B cell (primary cell): ENCODE data around the gene NACAD. TPM values are rescaled to one million over a fixed set of nuclear protein-coding genes. Genes with fewer than 3 reads are reported as not detected.

Source experiments
- ATAC-seq: fragments of 200-7000 bp; cut with Tn5 transposase; one replicate; pipeline ENCODE4 v1.10.0; 2021; ENCODE audit warnings: low read depth, mild to moderate bottlenecking, moderate number of reproducible peaks, moderate library complexity
- CTCF ChIA-PET: fragments of 350-600 bp; sonication (Branson Sonifier 250); formaldehyde crosslinking; loops from one replicate; lab custom pipeline; 2021; ENCODE audit warnings: antibody characterized with exemption, inconsistent platforms; lab: Charles Lee
- POLR2A ChIA-PET: fragments of 350-600 bp; sonication (Branson Sonifier 250); formaldehyde crosslinking; loops from one replicate; lab custom pipeline; 2021; ENCODE audit warnings: antibody characterized with exemption; lab: Charles Lee
- DNase-seq: peaks from one replicate; pipeline ENCODE4 v3.0.0; 2013
- H2AFZ ChIP-seq: 2 replicates; pipeline ENCODE4 v1.6.1; 2012; ENCODE audit warnings: mild to moderate bottlenecking, low read depth, low read length; ENCODE audit not compliant: insufficient read depth, poor library complexity, severe bottlenecking
- H3K27ac ChIP-seq, 2 donors: 1 replicate in 1 of 2; 2 replicates in 1 of 2; pipeline ENCODE4 v1.5.1; 2012 to 2013; ENCODE audit warnings: low read length in 2 of 2, mild to moderate bottlenecking in 2 of 2, moderate library complexity in 1 of 2
- H3K27me3 ChIP-seq, 4 experiments: fragments of 200-600 bp in 1 of 4; sonication (generic) in 1 of 4; replicated peaks in 1 of 4; 1 replicate in 2 of 4; 2 replicates in 2 of 4; pipeline versions ENCODE4 v1.6.1 to v1.7.0; 2013 to 2016; ENCODE audit warnings: low read length in 3 of 4, mild to moderate bottlenecking in 2 of 4, mixed read lengths in 1 of 4, moderate library complexity in 1 of 4; ENCODE audit not compliant: insufficient read depth in 4 of 4, control insufficient read depth in 3 of 4; ENCODE audit errors: control extremely low read depth in 1 of 4
- H3K36me3 ChIP-seq, 2 experiments: replicated peaks in 1 of 2; 1 replicate in 1 of 2; 2 replicates in 1 of 2; pipeline versions ENCODE4 v1.6.1 to v1.7.1; 2013; ENCODE audit warnings: low read length in 1 of 2; ENCODE audit not compliant: insufficient read depth in 2 of 2, control insufficient read depth in 1 of 2; ENCODE audit errors: control extremely low read depth in 1 of 2, extremely low read depth in 1 of 2
- H3K4me1 ChIP-seq, 2 donors: fragments of 200-600 bp in 1 of 2; sonication (generic) in 1 of 2; 1 replicate in 1 of 2; 2 replicates in 1 of 2; pipeline versions ENCODE4 v1.5.1 to v1.6.1; 2013 to 2017; ENCODE audit warnings: low read length in 2 of 2; ENCODE audit not compliant: control insufficient read depth in 2 of 2, insufficient read depth in 2 of 2
- H3K4me2 ChIP-seq: replicated peaks from 2 replicates; pipeline ENCODE3; 2012; ENCODE audit warnings: mild to moderate bottlenecking, low read depth, low read length; ENCODE audit not compliant: poor library complexity, severe bottlenecking
- H3K4me3 ChIP-seq, 5 experiments: fragments of 200-600 bp in 1 of 5; sonication (generic) in 1 of 5; 1 replicate in 3 of 5; 2 replicates in 2 of 5; pipeline versions ENCODE4 v1.5.1 to v1.7.0; 2011 to 2016; ENCODE audit warnings: low read length in 4 of 5, mild to moderate bottlenecking in 4 of 5, low read depth in 2 of 5, control low read depth in 1 of 5, moderate library complexity in 1 of 5; ENCODE audit not compliant: insufficient read depth in 1 of 5; ENCODE audit errors: control extremely low read depth in 1 of 5, extremely low read depth in 1 of 5
- H3K79me2 ChIP-seq: fragments of 200-600 bp; sonication (generic); one replicate; pipeline ENCODE4 v1.6.0; 2016; ENCODE audit warnings: low read length; ENCODE audit not compliant: control insufficient read depth, insufficient read depth
- H3K9ac ChIP-seq: fragments of 200-600 bp; sonication (generic); 2 replicates; pipeline ENCODE4 v1.6.1; 2017; ENCODE audit warnings: mild to moderate bottlenecking, low read length, moderate library complexity
- H3K9me3 ChIP-seq, 3 donors: one replicate each; pipeline versions ENCODE4 v1.6.1 to v1.7.1; 2013; ENCODE audit warnings: low read length in 2 of 3; ENCODE audit not compliant: control insufficient read depth in 2 of 3, insufficient read depth in 1 of 3; ENCODE audit errors: control extremely low read depth in 1 of 3
- H4K20me1 ChIP-seq: 2 replicates; pipeline ENCODE4 v1.6.0; 2012; ENCODE audit warnings: mild to moderate bottlenecking, low read length; ENCODE audit not compliant: insufficient read depth, control insufficient read depth, poor library complexity, severe bottlenecking
- H3K27ac Mint-ChIP-seq: one replicate; pipeline ENCODE4 v1.8.0; 2021; ENCODE audit warnings: mixed read lengths
- H3K27me3 Mint-ChIP-seq: one replicate; pipeline ENCODE4 v1.8.0; 2021; ENCODE audit warnings: mixed read lengths
- H3K4me1 Mint-ChIP-seq: one replicate; pipeline ENCODE4 v1.8.0; 2021; ENCODE audit warnings: mixed read lengths
- H3K4me3 Mint-ChIP-seq: one replicate; pipeline ENCODE4 v1.8.0; 2021; ENCODE audit warnings: mixed read lengths
- H3K9me3 Mint-ChIP-seq: one replicate; pipeline ENCODE4 v1.8.0; 2022; ENCODE audit warnings: mixed read lengths; ENCODE audit not compliant: insufficient read depth
- CTCF ChIP-seq: fragments of 200-600 bp; IDR thresholded peaks from one replicate; pipeline ENCODE4 v1.8.0; 2022; ENCODE audit warnings: antibody characterized with exemption, mild to moderate bottlenecking
- EZH2 ChIP-seq: IDR thresholded peaks from 2 replicates; pipeline ENCODE4 v1.6.1; 2012; ENCODE audit warnings: borderline replicate concordance, low read depth, mild to moderate bottlenecking, moderate library complexity, low read length; ENCODE audit not compliant: insufficient read depth, poor library complexity, severe bottlenecking
- WGBS: methylation state at CpG from one replicate; pipeline ENCODE4 v1.1.5; 2013; ENCODE audit warnings: missing lambda C conversion rate; ENCODE audit not compliant: insufficient coverage; 5-methylcytosine and 5-hydroxymethylcytosine counted together
- intact Hi-C: fragments of 100-400 bp; cut with micrococcal nuclease; formaldehyde crosslinking; loops from one replicate; pipeline ENCODE4 v1.10.0; 2022
- polyA plus RNA-seq: library from polyadenylated mRNA; depleted of rRNA; stranded (reverse); fragments of >200 nt; gene quantifications from 2 replicates; pipeline ENCODE4 v1.2.3, GENCODE V29; 2012
- total RNA-seq, 2 donors: library from RNA; stranded (reverse); fragments of 120-200 nt in 1 of 2; gene quantifications; 1 replicate in 1 of 2; 2 replicates in 1 of 2; pipeline versions ENCODE4 v1.2.3 to v1.2.4, GENCODE V29; 2013 to 2022

NACAD gene
- total and polyA plus RNA-seq, 2 donors (not counting 1 experiment from before 2014, with no cell fraction given), result 0.04 to 0.49 TPM

- ChIA-PET CTCF (no interaction called here), POLR2A (no interaction called here)
- no peak overlapping the region for H3K27ac Mint-ChIP-seq
- 91% methylated on average over 18 of the region's 18 CpGs for WGBS
- Histone ChIP-seq H2AFZ (no peak overlapping the region), H3K27ac (no peak overlapping the region), H4K20me1 (peaks cover 12% of the 10 kb centered on the region), H3K4me3 (no peak overlapping the region), H3K9ac (no peak overlapping the region), H3K4me1 (no peaks in the 10 kb centered on the region), H3K4me2 (no peak overlapping the region), H3K79me2 (no peaks in the 10 kb centered on the region), H3K36me3 (no peaks in the 10 kb centered on the region), H3K27me3 (no peaks in the 10 kb centered on the region), H3K9me3 (no peaks in the 10 kb centered on the region)
- DNase-seq (no peak), ATAC-seq (no peak)
- no peaks in the 10 kb centered on the region for H3K27me3 Mint-ChIP-seq
- intact Hi-C loops, result no loop called here
- no peak overlapping the region for H3K4me3 Mint-ChIP-seq
- TF ChIP-seq CTCF (no peak), EZH2 (no peak)
- no peaks in the 10 kb centered on the region for H3K9me3 Mint-ChIP-seq
- no peaks in the 10 kb centered on the region for H3K4me1 Mint-ChIP-seq
These were observed 6.5 kb downstream of the NACAD start for GRCh38 chr7:45082031-45082830.

GRCh38 chr7:45081670-45081974, 7.1 kb downstream of the NACAD start:
- TF ChIP-seq EZH2 (no peak), CTCF (no peak)
- Histone ChIP-seq H3K27ac (no peak overlapping the region), H4K20me1 (peaks cover 17% of the 10 kb centered on the region), H3K4me3 (no peak overlapping the region), H3K9me3 (no peaks in the 10 kb centered on the region), H3K79me2 (no peaks in the 10 kb centered on the region), H2AFZ (no peak overlapping the region), H3K9ac (no peak overlapping the region), H3K4me2 (no peak overlapping the region), H3K4me1 (no peaks in the 10 kb centered on the region), H3K27me3 (no peaks in the 10 kb centered on the region), H3K36me3 (peaks cover 0 to 6% of the 10 kb centered on the region in 2 experiments)
- Mint-ChIP-seq H3K4me1 (no peaks in the 10 kb centered on the region), H3K9me3 (no peaks in the 10 kb centered on the region), H3K27ac (no peak overlapping the region), H3K4me3 (no peak overlapping the region), H3K27me3 (no peaks in the 10 kb centered on the region)
- intact Hi-C loops, result no loop called here
- CTCF ChIA-PET, result no interaction called here
- no peak for DNase-seq
- POLR2A ChIA-PET, result no interaction called here
- 99% methylated on average over 9 of the region's 9 CpGs for WGBS
- no peak for ATAC-seq
